ENCODE results near the gene EPHA7. TPM values are rescaled to one million over a fixed set of nuclear protein-coding genes. Genes with fewer than 3 reads are reported as not detected.
A peak's percentile ranks its signal among the peaks of the same experiment; 100 is the strongest.

Gene EPHA7
- total and polyA plus RNA-seq, 4 donors = 0.75 to 2.4 TPM; not detected in 2

- 83 to 96% methylated on average over 1 of the region's 1 CpG for WGBS, 2 donors
- DNase-seq (no peak), ATAC-seq (ENCODE audit: low FRiP score) (no peak)
- Histone ChIP-seq H3K4me3 (ENCODE audit: low read length in 2 of 2) (no peak overlapping the region), H3K36me3 (ENCODE audit: control insufficient read depth in 1 of 2, insufficient read depth in 2 of 2, low read length in 1 of 2) (no peaks in the 10 kb centered on the region), H3K4me1 (ENCODE audit: control insufficient read depth in 1 of 2, insufficient read depth in 2 of 2, low read length in 2 of 2) (no peaks in the 10 kb centered on the region), H3K9me3 (ENCODE audit: control insufficient read depth, low read length) (no peaks in the 10 kb centered on the region), H3K27ac (ENCODE audit: low read depth in 1 of 2, low read length in 2 of 2) (no peak overlapping the region), H3K27me3 (ENCODE audit: control insufficient read depth in 1 of 2, insufficient read depth in 2 of 2, low read length in 1 of 2) (no peaks in the 10 kb centered on the region)
- intact Hi-C loops (cut with DNase I) = no loop called here
Measured at GRCh38 chr6:93226822-93227221, 192.5 kb downstream of the EPHA7 start.

GRCh38 chr6:93222071-93222851 lies 197.1 kb downstream of the EPHA7 start:
- H3K9me3 ChIP-seq (ENCODE audit: control insufficient read depth, low read length) = peaks cover 1% of the 10 kb centered on the region
- intact Hi-C loops (cut with DNase I) = no loop called here
- 76 to 82% methylated on average over 4 of the region's 4 CpGs for WGBS, 2 donors
- ATAC-seq (ENCODE audit: low FRiP score) (no peak), DNase-seq (no peak)
- H3K27ac ChIP-seq (ENCODE audit: low read depth in 1 of 2, low read length in 2 of 2) = no peak overlapping the region
- H3K36me3 ChIP-seq (ENCODE audit: control insufficient read depth in 1 of 2, insufficient read depth in 2 of 2, low read length in 1 of 2) = no peaks in the 10 kb centered on the region
- no peaks in the 10 kb centered on the region for H3K4me1 ChIP-seq (ENCODE audit: control insufficient read depth in 1 of 2, insufficient read depth in 2 of 2, low read length in 2 of 2)
- no peak overlapping the region for H3K4me3 ChIP-seq (ENCODE audit: low read length in 2 of 2)
- no peaks in the 10 kb centered on the region for H3K27me3 ChIP-seq (ENCODE audit: control insufficient read depth in 1 of 2, insufficient read depth in 2 of 2, low read length in 1 of 2)

GRCh38 chr6:93219447-93219846 lies 199.9 kb downstream of the EPHA7 start:
- H3K4me1 ChIP-seq (ENCODE audit: control insufficient read depth in 1 of 2, insufficient read depth in 2 of 2, low read length in 2 of 2) = no peaks in the 10 kb centered on the region
- WGBS, 2 donors = 87 to 96% methylated on average over 1 of the region's 1 CpG
- no peak for ATAC-seq (ENCODE audit: low FRiP score)

DNA sequence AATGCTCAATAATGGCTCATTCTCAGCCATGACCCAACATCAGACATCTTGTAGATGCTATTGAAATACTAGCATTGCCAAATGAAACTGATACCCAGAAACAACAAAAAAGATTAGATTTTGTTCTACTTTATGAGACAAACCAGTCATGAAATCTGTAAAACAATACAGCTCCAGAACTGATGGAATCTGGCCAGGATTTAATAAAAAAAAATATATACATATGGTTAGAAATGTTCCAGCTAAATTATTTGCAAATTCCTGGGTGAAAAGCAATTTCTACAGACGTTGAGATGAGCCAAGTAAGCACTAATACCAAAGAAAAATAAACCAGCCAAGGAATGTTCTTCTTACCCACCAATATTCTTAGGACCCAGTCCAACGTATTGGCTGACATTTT lies 201.3 kb downstream of the EPHA7 start:
- H3K4me3 ChIP-seq (ENCODE audit: low read length in 2 of 2) = no peak overlapping the region
- DNase-seq (no peak), ATAC-seq (ENCODE audit: low FRiP score) (no peak)
- no peak overlapping the region for H3K27ac ChIP-seq (ENCODE audit: low read depth in 1 of 2, low read length in 2 of 2)
- WGBS, 2 donors = 7 to 9% methylated on average over 2 of the region's 2 CpGs
- no peaks in the 10 kb centered on the region for H3K36me3 ChIP-seq (ENCODE audit: control insufficient read depth in 1 of 2, insufficient read depth in 2 of 2, low read length in 1 of 2)
- intact Hi-C loops (cut with DNase I) = no loop called here
- no peaks in the 10 kb centered on the region for H3K4me1 ChIP-seq (ENCODE audit: control insufficient read depth in 1 of 2, insufficient read depth in 2 of 2, low read length in 2 of 2)
- no peaks in the 10 kb centered on the region for H3K27me3 ChIP-seq (ENCODE audit: control insufficient read depth in 1 of 2, insufficient read depth in 2 of 2, low read length in 1 of 2)
- peaks cover 1% of the 10 kb centered on the region for H3K9me3 ChIP-seq (ENCODE audit: control insufficient read depth, low read length)

More at GRCh38 chr6:93219447-93219846, 199.9 kb downstream of the EPHA7 start:
- Histone ChIP-seq H3K27me3 (ENCODE audit: control insufficient read depth in 1 of 2, insufficient read depth in 2 of 2, low read length in 1 of 2) (no peaks in the 10 kb centered on the region), H3K36me3 (ENCODE audit: control insufficient read depth in 1 of 2, insufficient read depth in 2 of 2, low read length in 1 of 2) (no peaks in the 10 kb centered on the region), H3K4me3 (ENCODE audit: low read length in 2 of 2) (no peak overlapping the region), H3K27ac (ENCODE audit: low read depth in 1 of 2, low read length in 2 of 2) (no peak overlapping the region), H3K9me3 (ENCODE audit: control insufficient read depth, low read length) (peaks cover 1% of the 10 kb centered on the region)
- DNase-seq = no peak
- intact Hi-C loops (cut with DNase I) = no loop called here

DNA sequence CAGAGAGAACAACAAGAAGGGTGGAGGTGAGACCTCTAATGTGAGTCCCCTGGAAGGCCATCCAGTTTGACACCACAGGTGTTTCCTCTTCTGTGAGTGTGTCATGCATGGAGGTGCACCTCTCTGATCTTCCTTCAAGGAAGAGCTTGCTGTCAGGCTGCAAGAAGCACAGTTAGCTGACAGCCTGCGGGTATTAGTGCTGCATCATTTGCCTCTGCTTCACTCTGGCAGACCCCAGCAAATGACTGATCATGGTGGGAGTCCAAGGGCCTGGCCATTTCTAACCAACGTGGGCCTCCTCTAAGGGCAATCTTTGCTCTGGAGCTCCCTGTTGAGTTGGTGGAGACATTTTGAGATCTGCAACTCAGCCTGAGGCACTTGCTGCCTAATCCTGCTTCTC lies 206.3 kb downstream of the EPHA7 start:
- Histone ChIP-seq H3K36me3 (ENCODE audit: control insufficient read depth in 1 of 2, insufficient read depth in 2 of 2, low read length in 1 of 2) (no peaks in the 10 kb centered on the region), H3K9me3 (ENCODE audit: control insufficient read depth, low read length) (no peaks in the 10 kb centered on the region), H3K4me3 (ENCODE audit: low read length in 2 of 2) (no peak overlapping the region), H3K27ac (ENCODE audit: low read depth in 1 of 2, low read length in 2 of 2) (no peak overlapping the region), H3K4me1 (ENCODE audit: control insufficient read depth in 1 of 2, insufficient read depth in 2 of 2, low read length in 2 of 2) (no peaks in the 10 kb centered on the region), H3K27me3 (ENCODE audit: control insufficient read depth in 1 of 2, insufficient read depth in 2 of 2, low read length in 1 of 2) (no peaks in the 10 kb centered on the region)
- WGBS, 2 donors = 77 to 88% methylated on average over 2 of the region's 2 CpGs
- intact Hi-C loops (cut with DNase I) = no loop called here
- ATAC-seq (ENCODE audit: low FRiP score) (peak; percentile 15), DNase-seq (no peak)

DNA sequence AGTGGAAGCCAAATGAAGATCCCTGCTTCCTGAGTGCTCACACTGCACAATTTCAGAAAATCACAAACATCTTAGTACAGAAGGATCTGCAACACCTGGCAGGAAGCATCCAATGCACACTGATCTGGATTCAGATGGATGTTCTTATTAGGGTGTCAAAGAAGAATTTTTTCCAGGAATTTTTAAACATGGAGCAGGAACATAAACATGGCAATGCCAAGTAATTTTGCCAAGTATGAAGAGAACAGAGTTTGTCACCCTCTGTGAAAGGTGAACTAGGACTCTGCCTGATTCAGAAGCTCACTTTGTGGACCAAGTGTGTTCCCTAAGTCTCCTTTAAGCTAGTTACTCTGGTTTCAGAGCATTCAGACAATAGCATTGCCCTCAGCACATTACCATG lies 208.5 kb downstream of the EPHA7 start:
- Histone ChIP-seq H3K9me3 (ENCODE audit: control insufficient read depth, low read length) (no peaks in the 10 kb centered on the region), H3K4me3 (ENCODE audit: low read length in 2 of 2) (no peak overlapping the region), H3K27me3 (ENCODE audit: control insufficient read depth in 1 of 2, insufficient read depth in 2 of 2, low read length in 1 of 2) (no peaks in the 10 kb centered on the region), H3K36me3 (ENCODE audit: control insufficient read depth in 1 of 2, insufficient read depth in 2 of 2, low read length in 1 of 2) (no peaks in the 10 kb centered on the region), H3K27ac (ENCODE audit: low read depth in 1 of 2, low read length in 2 of 2) (no peak overlapping the region), H3K4me1 (ENCODE audit: control insufficient read depth in 1 of 2, insufficient read depth in 2 of 2, low read length in 2 of 2) (no peaks in the 10 kb centered on the region)
- intact Hi-C loops (cut with DNase I) = no loop called here
- no peak for ATAC-seq (ENCODE audit: low FRiP score)
- no peak for DNase-seq

- Histone ChIP-seq H3K36me3 (ENCODE audit: control insufficient read depth in 1 of 2, insufficient read depth in 2 of 2, low read length in 1 of 2) (no peaks in the 10 kb centered on the region), H3K4me3 (ENCODE audit: low read length in 2 of 2) (no peak overlapping the region), H3K27ac (ENCODE audit: low read depth in 1 of 2, low read length in 2 of 2) (no peak overlapping the region), H3K9me3 (ENCODE audit: control insufficient read depth, low read length) (no peaks in the 10 kb centered on the region), H3K4me1 (ENCODE audit: control insufficient read depth in 1 of 2, insufficient read depth in 2 of 2, low read length in 2 of 2) (no peaks in the 10 kb centered on the region), H3K27me3 (ENCODE audit: control insufficient read depth in 1 of 2, insufficient read depth in 2 of 2, low read length in 1 of 2) (no peaks in the 10 kb centered on the region)
- ATAC-seq (ENCODE audit: low FRiP score) (no peak), DNase-seq (no peak)
- WGBS, 2 donors = 40 to 47% methylated on average over 4 of the region's 4 CpGs
- intact Hi-C loops (cut with DNase I) = no loop called here
Measured at GRCh38 chr6:93209358-93209757, 210.0 kb downstream of the EPHA7 start.

- Histone ChIP-seq H3K27ac (ENCODE audit: low read depth in 1 of 2, low read length in 2 of 2) (no peak overlapping the region), H3K36me3 (ENCODE audit: control insufficient read depth in 1 of 2, insufficient read depth in 2 of 2, low read length in 1 of 2) (no peaks in the 10 kb centered on the region), H3K27me3 (ENCODE audit: control insufficient read depth in 1 of 2, insufficient read depth in 2 of 2, low read length in 1 of 2) (peaks cover 0 to 2% of the 10 kb centered on the region in 2 donors), H3K9me3 (ENCODE audit: control insufficient read depth, low read length) (no peaks in the 10 kb centered on the region), H3K4me1 (ENCODE audit: control insufficient read depth in 1 of 2, insufficient read depth in 2 of 2, low read length in 2 of 2) (no peaks in the 10 kb centered on the region), H3K4me3 (ENCODE audit: low read length in 2 of 2) (no peak overlapping the region)
- WGBS, 2 donors = 4 to 6% methylated on average over 1 of the region's 1 CpG
- no peak for DNase-seq
- intact Hi-C loops (cut with DNase I) = no loop called here
- ATAC-seq (ENCODE audit: low FRiP score) = no peak
Measured at GRCh38 chr6:93196406-93196970, 222.9 kb downstream of the EPHA7 start.

DNA sequence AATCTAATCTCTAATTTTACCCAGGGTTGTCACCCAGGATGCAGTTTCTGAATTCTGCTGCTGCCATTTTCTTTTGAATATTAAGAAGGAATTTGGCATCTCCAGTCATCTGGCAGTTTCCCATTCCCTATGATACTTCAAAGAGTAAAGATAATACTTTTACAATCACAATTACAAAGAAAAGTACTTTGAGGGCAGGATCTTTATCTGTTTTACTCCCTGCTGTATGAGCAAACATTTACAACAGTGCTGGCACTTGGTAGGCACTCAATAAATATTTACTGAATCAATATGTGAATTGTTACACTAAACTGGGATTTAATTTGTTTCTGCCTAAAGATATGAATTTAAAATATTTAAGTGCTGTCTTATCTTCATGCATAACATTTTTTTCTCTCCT lies 224.9 kb downstream of the EPHA7 start:
- intact Hi-C loops (cut with DNase I) = no loop called here
- no peaks in the 10 kb centered on the region for H3K9me3 ChIP-seq (ENCODE audit: control insufficient read depth, low read length)
- peaks cover 0 to 2% of the 10 kb centered on the region in 2 donors for H3K27me3 ChIP-seq (ENCODE audit: control insufficient read depth in 1 of 2, insufficient read depth in 2 of 2, low read length in 1 of 2)
- no peak overlapping the region for H3K4me3 ChIP-seq (ENCODE audit: low read length in 2 of 2)
- H3K4me1 ChIP-seq (ENCODE audit: control insufficient read depth in 1 of 2, insufficient read depth in 2 of 2, low read length in 2 of 2) = no peaks in the 10 kb centered on the region
- H3K36me3 ChIP-seq (ENCODE audit: control insufficient read depth in 1 of 2, insufficient read depth in 2 of 2, low read length in 1 of 2) = no peaks in the 10 kb centered on the region
- DNase-seq = no peak
- ATAC-seq (ENCODE audit: low FRiP score) = no peak
- H3K27ac ChIP-seq (ENCODE audit: low read depth in 1 of 2, low read length in 2 of 2) = no peak overlapping the region
